Loucy (cell line): ENCODE data around the gene ZBTB7B.

Experiments
- EZH2phosphoT487 ChIP-seq: fragments of 200-600 bp; IDR thresholded peaks from 2 replicates; pipeline ENCODE4 v1.6.1; 2018; ENCODE audit warnings: antibody characterized with exemption, mild to moderate bottlenecking, moderate library complexity, borderline replicate concordance
- TF ChIP-seq, protein P1 (sequence below): fragments of 200-600 bp; sonication (generic); conservative IDR thresholded peaks from 2 replicates; pipeline ENCODE4 v1.5.1; 2014; ENCODE audit warnings: mild to moderate bottlenecking, antibody characterized with exemption, low read length

DNA sequence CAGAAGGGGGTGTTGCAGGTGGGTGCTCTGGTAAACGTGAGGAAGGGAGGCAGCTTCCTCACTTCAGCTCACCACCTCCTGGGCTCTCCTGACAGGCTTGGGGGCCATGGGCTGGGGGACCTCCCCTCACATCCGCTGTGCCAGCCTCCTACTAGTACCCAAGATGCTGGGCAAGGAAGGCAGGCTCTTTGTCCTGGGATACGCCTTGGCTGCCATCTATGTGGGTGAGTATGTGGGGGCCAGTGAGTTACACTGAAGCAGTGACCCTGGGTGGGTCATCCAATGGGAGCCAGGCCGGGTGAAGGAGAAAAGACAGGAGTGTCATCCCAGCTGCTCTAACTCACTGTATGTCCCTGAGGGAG is 36.7 kb downstream of the ZBTB7B start:
- TF ChIP-seq, protein P1, sequence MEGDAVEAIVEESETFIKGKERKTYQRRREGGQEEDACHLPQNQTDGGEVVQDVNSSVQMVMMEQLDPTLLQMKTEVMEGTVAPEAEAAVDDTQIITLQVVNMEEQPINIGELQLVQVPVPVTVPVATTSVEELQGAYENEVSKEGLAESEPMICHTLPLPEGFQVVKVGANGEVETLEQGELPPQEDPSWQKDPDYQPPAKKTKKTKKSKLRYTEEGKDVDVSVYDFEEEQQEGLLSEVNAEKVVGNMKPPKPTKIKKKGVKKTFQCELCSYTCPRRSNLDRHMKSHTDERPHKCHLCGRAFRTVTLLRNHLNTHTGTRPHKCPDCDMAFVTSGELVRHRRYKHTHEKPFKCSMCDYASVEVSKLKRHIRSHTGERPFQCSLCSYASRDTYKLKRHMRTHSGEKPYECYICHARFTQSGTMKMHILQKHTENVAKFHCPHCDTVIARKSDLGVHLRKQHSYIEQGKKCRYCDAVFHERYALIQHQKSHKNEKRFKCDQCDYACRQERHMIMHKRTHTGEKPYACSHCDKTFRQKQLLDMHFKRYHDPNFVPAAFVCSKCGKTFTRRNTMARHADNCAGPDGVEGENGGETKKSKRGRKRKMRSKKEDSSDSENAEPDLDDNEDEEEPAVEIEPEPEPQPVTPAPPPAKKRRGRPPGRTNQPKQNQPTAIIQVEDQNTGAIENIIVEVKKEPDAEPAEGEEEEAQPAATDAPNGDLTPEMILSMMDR: no peak
- no peak for TF ChIP-seq EZH2phosphoT487
